ENCODE measurements around the gene ADGRL4. TPM values are rescaled to one million over a fixed set of nuclear protein-coding genes. Genes with fewer than 3 reads are reported as not detected.

ADGRL4 gene
- total and polyA plus RNA-seq, 9 of the 15 experiments (the other 6 are each of a cell fraction or from before 2014, with no cell fraction given): not detected

- TF ChIP-seq, protein P1, sequence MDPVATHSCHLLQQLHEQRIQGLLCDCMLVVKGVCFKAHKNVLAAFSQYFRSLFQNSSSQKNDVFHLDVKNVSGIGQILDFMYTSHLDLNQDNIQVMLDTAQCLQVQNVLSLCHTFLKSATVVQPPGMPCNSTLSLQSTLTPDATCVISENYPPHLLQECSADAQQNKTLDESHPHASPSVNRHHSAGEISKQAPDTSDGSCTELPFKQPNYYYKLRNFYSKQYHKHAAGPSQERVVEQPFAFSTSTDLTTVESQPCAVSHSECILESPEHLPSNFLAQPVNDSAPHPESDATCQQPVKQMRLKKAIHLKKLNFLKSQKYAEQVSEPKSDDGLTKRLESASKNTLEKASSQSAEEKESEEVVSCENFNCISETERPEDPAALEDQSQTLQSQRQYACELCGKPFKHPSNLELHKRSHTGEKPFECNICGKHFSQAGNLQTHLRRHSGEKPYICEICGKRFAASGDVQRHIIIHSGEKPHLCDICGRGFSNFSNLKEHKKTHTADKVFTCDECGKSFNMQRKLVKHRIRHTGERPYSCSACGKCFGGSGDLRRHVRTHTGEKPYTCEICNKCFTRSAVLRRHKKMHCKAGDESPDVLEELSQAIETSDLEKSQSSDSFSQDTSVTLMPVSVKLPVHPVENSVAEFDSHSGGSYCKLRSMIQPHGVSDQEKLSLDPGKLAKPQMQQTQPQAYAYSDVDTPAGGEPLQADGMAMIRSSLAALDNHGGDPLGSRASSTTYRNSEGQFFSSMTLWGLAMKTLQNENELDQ (CRISPR knock-in tag; IDR thresholded peaks at IDR 0.05; ENCODE audit: borderline replicate concordance): no peak
Measured at GRCh38 chr1:78864175-78864574, 142.4 kb downstream of the ADGRL4 start (continued).

DNA sequence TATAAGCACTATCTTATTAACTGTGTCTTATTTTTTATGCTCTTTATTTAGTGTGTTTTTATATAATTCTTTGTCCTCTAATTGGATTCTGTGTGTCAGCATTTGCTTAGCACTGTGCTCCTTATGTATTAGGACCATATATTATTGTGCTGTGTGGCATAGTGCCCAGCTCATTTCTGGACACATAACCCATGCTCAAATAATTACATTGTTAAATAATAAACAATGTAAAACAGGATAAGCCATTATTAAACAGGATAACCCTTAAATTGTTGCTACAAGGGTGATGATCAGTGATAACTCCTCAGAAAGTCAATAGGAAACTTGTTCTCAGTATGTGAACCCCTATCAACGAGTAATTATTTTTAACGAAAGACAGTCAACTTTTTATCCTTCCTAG, 150.4 kb downstream of the ADGRL4 start:
- Histone ChIP-seq H3K9ac (ENCODE audit: insufficient read depth in 1 of 2, low read depth in 2 of 2, low read length in 2 of 2) (no peak overlapping the region), H3K9me1 (ENCODE audit: control insufficient read depth, insufficient read depth, low read length) (no peaks in the 10 kb centered on the region), H3K4me2 (ENCODE audit: insufficient read depth, low read length) (no peak overlapping the region), H2AFZ (ENCODE audit: low read depth, low read length) (no peak overlapping the region), H3K4me1 (replicated peaks in 1 of 2; ENCODE audit: control insufficient read depth in 2 of 2, insufficient read depth in 2 of 2, low read length in 2 of 2) (no peaks in the 10 kb centered on the region), H4K20me1 (replicated peaks; ENCODE audit: control insufficient read depth, insufficient read depth, low read length) (no peaks in the 10 kb centered on the region), H3K27ac (ENCODE audit: extremely low read depth, low read depth, low read length) (no peak overlapping the region), H3K4me3 (no peak overlapping the region), H3K36me3 (ENCODE audit: control insufficient read depth, insufficient read depth, low read length) (no peaks in the 10 kb centered on the region), H3K79me2 (ENCODE audit: control insufficient read depth, insufficient read depth, low read length) (no peaks in the 10 kb centered on the region), H3K27me3 (ENCODE audit: control insufficient read depth in 2 of 2, insufficient read depth in 2 of 2, low read length in 2 of 2) (no peaks in the 10 kb centered on the region), H3K9me3 (replicated peaks; ENCODE audit: control insufficient read depth, insufficient read depth, low read depth, low read length) (no peaks in the 10 kb centered on the region)
- 0% methylated on average over 2 of the region's 2 CpGs for WGBS (ENCODE audit: insufficient coverage, low coverage, missing lambda C conversion rate)
- BruUV-seq (replicated peaks): no TSS peak
- in situ Hi-C loops (cut with MboI) (no loop called here), intact Hi-C loops (cut with micrococcal nuclease) (no loop called here)
- ATAC-seq: no peak
- POLR2A ChIA-PET: no interaction called here
- no peak for TF ChIP-seq LEF1 (IDR thresholded peaks at IDR 0.05)
- no peak for TF ChIP-seq YY1 (IDR thresholded peaks at IDR 0.05; ENCODE audit: borderline replicate concordance in 1 of 3, control insufficient read depth in 1 of 3, extremely low read depth in 1 of 3, insufficient read depth in 3 of 3, insufficient read length in 1 of 3, insufficient replicate concordance in 2 of 3, low read depth in 1 of 3, low read length in 2 of 3)
- no peak for TF ChIP-seq KHSRP (IDR thresholded peaks at IDR 0.05)
- no peak for TF ChIP-seq ZNF212 (CRISPR knock-in tag; IDR thresholded peaks at IDR 0.05)
- TF ChIP-seq TRIM28 (IDR thresholded peaks at IDR 0.05): no peak
- TF ChIP-seq, protein P2, sequence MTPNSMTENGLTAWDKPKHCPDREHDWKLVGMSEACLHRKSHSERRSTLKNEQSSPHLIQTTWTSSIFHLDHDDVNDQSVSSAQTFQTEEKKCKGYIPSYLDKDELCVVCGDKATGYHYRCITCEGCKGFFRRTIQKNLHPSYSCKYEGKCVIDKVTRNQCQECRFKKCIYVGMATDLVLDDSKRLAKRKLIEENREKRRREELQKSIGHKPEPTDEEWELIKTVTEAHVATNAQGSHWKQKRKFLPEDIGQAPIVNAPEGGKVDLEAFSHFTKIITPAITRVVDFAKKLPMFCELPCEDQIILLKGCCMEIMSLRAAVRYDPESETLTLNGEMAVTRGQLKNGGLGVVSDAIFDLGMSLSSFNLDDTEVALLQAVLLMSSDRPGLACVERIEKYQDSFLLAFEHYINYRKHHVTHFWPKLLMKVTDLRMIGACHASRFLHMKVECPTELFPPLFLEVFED (CRISPR knock-in tag; conservative IDR thresholded peaks at IDR 0.05): no peak
- TF ChIP-seq ZNF282 (CRISPR knock-in tag; IDR thresholded peaks at IDR 0.05): no peak
- TF ChIP-seq MCM2 (IDR thresholded peaks at IDR 0.05; ENCODE audit: low read depth): no peak
- no peak for TF ChIP-seq U2AF2 (optimal IDR thresholded peaks at IDR 0.05; ENCODE audit: low read depth, low read length)
- TF ChIP-seq ZFP30 (CRISPR knock-in tag; IDR thresholded peaks at IDR 0.05; ENCODE audit: borderline replicate concordance): no peak
- TF ChIP-seq FOXM1 (IDR thresholded peaks at IDR 0.05; ENCODE audit: low read depth): no peak
- TF ChIP-seq FOXM1 (CRISPR knock-in tag; IDR thresholded peaks at IDR 0.05; ENCODE audit: low read depth): no peak
- TF ChIP-seq FUS (optimal IDR thresholded peaks at IDR 0.05; ENCODE audit: low read depth, low read length): no peak
- TF ChIP-seq NR1H2 (CRISPR knock-in tag; IDR thresholded peaks at IDR 0.05): no peak
- no peak for TF ChIP-seq ZNF785 (CRISPR knock-in tag; IDR thresholded peaks at IDR 0.05)
- TF ChIP-seq OTX1 (CRISPR knock-in tag; IDR thresholded peaks at IDR 0.05): no peak
- TF ChIP-seq, protein P3, sequence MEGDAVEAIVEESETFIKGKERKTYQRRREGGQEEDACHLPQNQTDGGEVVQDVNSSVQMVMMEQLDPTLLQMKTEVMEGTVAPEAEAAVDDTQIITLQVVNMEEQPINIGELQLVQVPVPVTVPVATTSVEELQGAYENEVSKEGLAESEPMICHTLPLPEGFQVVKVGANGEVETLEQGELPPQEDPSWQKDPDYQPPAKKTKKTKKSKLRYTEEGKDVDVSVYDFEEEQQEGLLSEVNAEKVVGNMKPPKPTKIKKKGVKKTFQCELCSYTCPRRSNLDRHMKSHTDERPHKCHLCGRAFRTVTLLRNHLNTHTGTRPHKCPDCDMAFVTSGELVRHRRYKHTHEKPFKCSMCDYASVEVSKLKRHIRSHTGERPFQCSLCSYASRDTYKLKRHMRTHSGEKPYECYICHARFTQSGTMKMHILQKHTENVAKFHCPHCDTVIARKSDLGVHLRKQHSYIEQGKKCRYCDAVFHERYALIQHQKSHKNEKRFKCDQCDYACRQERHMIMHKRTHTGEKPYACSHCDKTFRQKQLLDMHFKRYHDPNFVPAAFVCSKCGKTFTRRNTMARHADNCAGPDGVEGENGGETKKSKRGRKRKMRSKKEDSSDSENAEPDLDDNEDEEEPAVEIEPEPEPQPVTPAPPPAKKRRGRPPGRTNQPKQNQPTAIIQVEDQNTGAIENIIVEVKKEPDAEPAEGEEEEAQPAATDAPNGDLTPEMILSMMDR (IDR thresholded peaks at IDR 0.05 in 2 of 3, conservative IDR thresholded peaks at IDR 0.05 in 1 of 3; ENCODE audit: insufficient read depth in 2 of 3, low read depth in 1 of 3, low read length in 3 of 3): no peak
- no peak for FAIRE-seq
- CTCF ChIA-PET (ENCODE audit: low intra/inter-chr PET ratio): no interaction called here
- DNase-seq (ENCODE audit: extremely low read depth in 1 of 4, low spot score in 3 of 4): no peak
